ENCODE results near the gene IGSF21.

DNA sequence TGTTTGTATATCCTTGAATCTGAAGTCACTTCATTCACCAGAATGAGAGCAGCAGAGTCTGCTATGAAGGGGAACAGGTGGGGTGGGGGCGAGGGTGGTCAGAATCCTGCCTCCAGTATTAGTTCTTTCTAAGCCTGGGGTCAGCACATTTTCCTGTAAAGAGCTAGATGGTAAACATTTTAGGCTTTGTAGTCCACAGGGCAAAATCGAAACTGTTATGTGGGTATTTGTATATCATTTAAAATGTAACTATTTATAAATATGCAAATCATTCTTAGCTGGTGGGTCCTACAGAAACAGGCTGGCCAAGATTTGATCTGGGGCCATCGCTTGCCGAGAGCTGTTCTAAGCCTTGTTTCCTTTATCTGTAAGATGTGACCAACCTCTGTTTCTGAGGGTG lies 96.0 kb downstream of the IGSF21 start:
- TF ChIP-seq CTCF (IDR thresholded peaks at IDR 0.05; ENCODE audit: low read depth, low read length) (no peak), EZH2phosphoT487 (IDR thresholded peaks at IDR 0.05; ENCODE audit: low read depth) (no peak)

Data from OCI-LY3 (cell line).